ENCODE data around the gene PRR7.

- TF ChIP-seq POLR2A (IDR thresholded peaks at IDR 0.05; ENCODE audit: low read depth, low read length) (no peak; the same call in 1 of the 2 replicates), TAF1 (IDR thresholded peaks at IDR 0.05; ENCODE audit: borderline replicate concordance, low read depth, low read length) (no peak)
Observed at GRCh38 chr5:177483042-177483441, 36.4 kb downstream of the PRR7 start.
